GM12865 (cell line): ENCODE results near the gene NES.
A peak's percentile ranks its signal among the peaks of the same experiment; 100 is the strongest.

Source experiments
- DNase-seq: peaks from one replicate; pipeline ENCODE4 v3.0.0; 2010; ENCODE audit warnings: low read depth
- H3K4me3 ChIP-seq: 2 replicates; pipeline ENCODE4 v1.5.1; 2011; ENCODE audit warnings: mild to moderate bottlenecking, low read depth, low read length, control low read depth
- TF ChIP-seq, protein P1 (sequence below): IDR thresholded peaks from 2 replicates; pipeline ENCODE4 v1.5.1; 2011; ENCODE audit warnings: low read length, control low read depth, low read depth, inconsistent platforms; ENCODE audit not compliant: insufficient read depth; ENCODE audit errors: missing control alignments

The NES gene, protein sequence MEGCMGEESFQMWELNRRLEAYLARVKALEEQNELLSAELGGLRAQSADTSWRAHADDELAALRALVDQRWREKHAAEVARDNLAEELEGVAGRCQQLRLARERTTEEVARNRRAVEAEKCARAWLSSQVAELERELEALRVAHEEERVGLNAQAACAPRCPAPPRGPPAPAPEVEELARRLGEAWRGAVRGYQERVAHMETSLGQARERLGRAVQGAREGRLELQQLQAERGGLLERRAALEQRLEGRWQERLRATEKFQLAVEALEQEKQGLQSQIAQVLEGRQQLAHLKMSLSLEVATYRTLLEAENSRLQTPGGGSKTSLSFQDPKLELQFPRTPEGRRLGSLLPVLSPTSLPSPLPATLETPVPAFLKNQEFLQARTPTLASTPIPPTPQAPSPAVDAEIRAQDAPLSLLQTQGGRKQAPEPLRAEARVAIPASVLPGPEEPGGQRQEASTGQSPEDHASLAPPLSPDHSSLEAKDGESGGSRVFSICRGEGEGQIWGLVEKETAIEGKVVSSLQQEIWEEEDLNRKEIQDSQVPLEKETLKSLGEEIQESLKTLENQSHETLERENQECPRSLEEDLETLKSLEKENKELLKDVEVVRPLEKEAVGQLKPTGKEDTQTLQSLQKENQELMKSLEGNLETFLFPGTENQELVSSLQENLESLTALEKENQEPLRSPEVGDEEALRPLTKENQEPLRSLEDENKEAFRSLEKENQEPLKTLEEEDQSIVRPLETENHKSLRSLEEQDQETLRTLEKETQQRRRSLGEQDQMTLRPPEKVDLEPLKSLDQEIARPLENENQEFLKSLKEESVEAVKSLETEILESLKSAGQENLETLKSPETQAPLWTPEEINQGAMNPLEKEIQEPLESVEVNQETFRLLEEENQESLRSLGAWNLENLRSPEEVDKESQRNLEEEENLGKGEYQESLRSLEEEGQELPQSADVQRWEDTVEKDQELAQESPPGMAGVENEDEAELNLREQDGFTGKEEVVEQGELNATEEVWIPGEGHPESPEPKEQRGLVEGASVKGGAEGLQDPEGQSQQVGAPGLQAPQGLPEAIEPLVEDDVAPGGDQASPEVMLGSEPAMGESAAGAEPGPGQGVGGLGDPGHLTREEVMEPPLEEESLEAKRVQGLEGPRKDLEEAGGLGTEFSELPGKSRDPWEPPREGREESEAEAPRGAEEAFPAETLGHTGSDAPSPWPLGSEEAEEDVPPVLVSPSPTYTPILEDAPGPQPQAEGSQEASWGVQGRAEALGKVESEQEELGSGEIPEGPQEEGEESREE (N-terminal part only)

DNA sequence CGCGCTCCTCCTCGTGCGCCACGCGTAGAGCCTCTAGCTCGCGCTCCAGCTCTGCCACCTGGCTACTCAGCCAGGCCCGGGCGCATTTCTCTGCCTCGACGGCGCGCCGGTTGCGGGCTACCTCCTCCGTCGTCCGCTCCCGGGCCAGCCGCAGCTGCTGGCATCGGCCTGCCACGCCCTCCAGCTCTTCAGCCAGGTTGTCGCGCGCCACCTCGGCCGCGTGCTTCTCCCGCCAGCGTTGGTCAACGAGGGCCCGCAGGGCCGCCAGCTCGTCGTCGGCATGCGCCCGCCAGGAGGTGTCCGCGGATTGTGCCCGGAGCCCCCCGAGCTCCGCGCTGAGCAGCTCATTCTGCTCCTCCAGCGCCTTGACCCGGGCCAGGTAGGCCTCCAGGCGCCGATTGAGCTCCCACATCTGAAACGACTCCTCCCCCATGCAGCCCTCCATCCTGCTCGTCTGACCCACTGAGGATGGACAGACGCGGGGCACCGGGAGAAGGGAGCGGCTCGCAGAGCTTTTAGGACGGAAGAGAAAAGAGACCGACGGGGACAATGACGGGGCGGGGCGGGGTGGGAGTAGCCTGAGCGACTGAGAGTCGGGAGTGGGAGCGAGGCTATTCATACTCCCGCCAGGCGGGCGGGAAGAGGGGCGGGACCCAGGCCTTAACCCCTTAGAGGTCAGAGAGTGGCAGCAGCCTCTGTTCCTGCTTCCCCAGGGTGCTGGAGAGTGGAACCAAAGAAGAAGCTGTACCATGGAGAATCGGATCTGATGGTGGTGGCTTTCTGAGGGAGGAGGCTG is at the start of gene NES:
NES (minus strand) TSS at position 588 of the 796 bp plus-strand sequence; CDS start at position 445, 143 bp downstream.
- DNase-seq, result no peak
- H3K4me3 ChIP-seq, result no peak within 1 kb of the TSS
- TF ChIP-seq, protein P1, sequence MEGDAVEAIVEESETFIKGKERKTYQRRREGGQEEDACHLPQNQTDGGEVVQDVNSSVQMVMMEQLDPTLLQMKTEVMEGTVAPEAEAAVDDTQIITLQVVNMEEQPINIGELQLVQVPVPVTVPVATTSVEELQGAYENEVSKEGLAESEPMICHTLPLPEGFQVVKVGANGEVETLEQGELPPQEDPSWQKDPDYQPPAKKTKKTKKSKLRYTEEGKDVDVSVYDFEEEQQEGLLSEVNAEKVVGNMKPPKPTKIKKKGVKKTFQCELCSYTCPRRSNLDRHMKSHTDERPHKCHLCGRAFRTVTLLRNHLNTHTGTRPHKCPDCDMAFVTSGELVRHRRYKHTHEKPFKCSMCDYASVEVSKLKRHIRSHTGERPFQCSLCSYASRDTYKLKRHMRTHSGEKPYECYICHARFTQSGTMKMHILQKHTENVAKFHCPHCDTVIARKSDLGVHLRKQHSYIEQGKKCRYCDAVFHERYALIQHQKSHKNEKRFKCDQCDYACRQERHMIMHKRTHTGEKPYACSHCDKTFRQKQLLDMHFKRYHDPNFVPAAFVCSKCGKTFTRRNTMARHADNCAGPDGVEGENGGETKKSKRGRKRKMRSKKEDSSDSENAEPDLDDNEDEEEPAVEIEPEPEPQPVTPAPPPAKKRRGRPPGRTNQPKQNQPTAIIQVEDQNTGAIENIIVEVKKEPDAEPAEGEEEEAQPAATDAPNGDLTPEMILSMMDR, result no peak

GRCh38 chr1:156726549-156727226 is 49.5 kb upstream of the NES start:
- TF ChIP-seq, protein P1, result peak; percentile 78
- DNase-seq, result peak; percentile 77
- peak overlapping the region; percentile 66 for H3K4me3 ChIP-seq

DNA sequence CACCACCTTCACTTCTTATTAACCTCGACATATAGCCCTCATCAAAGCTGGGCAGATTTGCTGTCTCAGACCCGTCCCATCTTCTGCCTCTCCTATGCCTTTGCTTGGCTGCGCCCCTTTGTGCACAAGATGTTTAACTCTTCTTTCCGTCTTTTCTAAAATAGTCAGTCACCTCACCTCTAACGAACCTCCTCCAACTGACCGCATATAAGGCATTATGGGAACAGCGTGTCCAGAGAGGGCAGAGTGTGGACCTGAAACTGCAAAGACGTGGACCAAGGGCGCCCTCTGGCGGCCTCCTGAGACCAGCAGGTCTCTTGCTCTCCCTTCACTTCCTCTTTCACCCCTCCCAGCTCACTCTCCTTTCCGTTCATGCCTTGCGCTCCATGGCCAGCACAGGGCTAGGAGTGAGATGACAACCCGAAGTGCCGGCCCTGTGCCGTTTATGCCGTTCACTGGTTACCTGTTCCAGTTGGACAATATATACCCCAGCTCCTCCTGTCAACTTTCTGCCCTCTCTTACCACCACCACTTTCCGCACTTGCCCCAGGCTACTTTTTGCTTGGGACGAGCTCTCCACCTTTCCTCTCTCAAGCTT is 48.6 kb upstream of the NES start:
- TF ChIP-seq, protein P1, result peak; percentile 97
- H3K4me3 ChIP-seq, result peak overlapping the region; percentile 66
- DNase-seq, result peak; percentile 92

DNA sequence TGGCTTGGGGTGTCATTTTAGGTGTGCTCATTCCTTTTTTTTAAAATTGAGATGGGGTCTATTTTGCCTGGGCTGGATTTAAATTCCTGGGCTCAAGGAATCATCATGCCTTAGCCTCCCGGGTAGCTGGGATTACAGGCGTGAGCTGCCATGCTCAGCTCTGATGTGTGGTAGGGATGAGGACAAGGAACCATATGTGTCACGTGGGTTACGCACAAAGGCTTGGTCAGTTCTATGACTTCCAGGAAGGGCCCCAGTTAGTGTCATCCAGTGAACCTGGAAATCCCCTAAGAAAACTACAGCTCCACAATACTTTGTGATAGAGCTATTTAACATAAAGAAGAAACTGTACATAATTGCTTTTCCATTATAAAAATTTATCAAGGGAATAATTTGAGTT is 44.3 kb upstream of the NES start:
- DNase-seq, result peak; percentile 55
- H3K4me3 ChIP-seq, result no peak overlapping the region

GRCh38 chr1:156721131-156721530 is 43.9 kb upstream of the NES start:
- TF ChIP-seq, protein P1, result no peak
- DNase-seq, result no peak
- H3K4me3 ChIP-seq, result no peak overlapping the region

More for the DNA sequence above, 44.3 kb upstream of the NES start:
- TF ChIP-seq, protein P1, result no peak
